Inflammatory macrophage (primary cell): ENCODE data around the gene SHFL.

ENCODE experiments used
- DNase-seq, 2 donors: peaks; one replicate each; pipeline ENCODE4 v3.0.0-alpha.2; 2020 to 2022

SHFL gene

GRCh38 chr19:10110076-10110971 is 24.2 kb downstream of the SHFL start:
- no peak for DNase-seq

- DNase-seq: no peak
These were observed 24.8 kb downstream of the SHFL start for GRCh38 chr19:10110972-10111317.

GRCh38 chr19:10111405-10111811 is 25.3 kb downstream of the SHFL start, which contains the start of gene P2RY11:
P2RY11 (plus strand) TSS chr19:10111693; CDS start chr19:10111722, 29 bp downstream.
- peak; percentile 89 to 94 for DNase-seq

DNA sequence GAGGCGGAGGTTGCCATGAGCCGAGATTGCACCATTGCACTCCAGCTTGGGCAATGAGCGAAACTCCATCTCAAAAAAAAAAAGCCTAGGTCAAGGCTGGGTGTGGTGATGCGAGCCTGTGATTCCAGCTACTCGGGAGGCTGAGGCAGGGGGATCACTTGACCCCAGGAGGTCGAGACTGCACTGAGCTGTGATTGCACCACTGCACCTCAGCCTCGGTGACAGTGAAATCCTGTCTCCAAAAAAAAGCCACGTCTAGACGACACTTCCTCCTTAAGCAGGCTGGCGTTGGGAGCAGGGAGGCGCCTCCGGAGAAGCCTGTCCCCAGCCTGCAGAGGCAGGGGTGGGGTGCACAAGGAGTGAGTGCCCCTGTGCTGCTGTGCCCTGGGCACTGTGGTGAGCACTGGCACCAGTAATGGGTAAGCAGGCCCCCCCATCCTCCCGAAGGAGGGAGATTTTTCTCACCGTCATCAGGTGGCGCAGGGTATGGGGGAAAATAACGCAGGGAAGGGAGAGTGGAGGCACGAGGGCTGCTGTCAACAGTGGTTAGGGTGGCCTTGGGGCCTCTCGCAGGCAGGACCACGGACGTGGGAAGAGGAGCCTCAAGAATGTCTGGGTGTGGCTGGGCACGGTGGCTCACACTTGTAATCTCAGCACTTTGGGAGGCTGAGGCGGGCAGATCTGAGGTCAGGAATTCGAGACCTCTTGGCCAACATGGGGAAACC is 26.1 kb downstream of the SHFL start:
- DNase-seq: peak; percentile 88 to 96

- DNase-seq: peak; percentile 26 to 42
These were observed 26.9 kb downstream of the SHFL start for GRCh38 chr19:10112895-10113591.

- no peak for DNase-seq
These were observed 27.5 kb downstream of the SHFL start for GRCh38 chr19:10113592-10113963.

DNA sequence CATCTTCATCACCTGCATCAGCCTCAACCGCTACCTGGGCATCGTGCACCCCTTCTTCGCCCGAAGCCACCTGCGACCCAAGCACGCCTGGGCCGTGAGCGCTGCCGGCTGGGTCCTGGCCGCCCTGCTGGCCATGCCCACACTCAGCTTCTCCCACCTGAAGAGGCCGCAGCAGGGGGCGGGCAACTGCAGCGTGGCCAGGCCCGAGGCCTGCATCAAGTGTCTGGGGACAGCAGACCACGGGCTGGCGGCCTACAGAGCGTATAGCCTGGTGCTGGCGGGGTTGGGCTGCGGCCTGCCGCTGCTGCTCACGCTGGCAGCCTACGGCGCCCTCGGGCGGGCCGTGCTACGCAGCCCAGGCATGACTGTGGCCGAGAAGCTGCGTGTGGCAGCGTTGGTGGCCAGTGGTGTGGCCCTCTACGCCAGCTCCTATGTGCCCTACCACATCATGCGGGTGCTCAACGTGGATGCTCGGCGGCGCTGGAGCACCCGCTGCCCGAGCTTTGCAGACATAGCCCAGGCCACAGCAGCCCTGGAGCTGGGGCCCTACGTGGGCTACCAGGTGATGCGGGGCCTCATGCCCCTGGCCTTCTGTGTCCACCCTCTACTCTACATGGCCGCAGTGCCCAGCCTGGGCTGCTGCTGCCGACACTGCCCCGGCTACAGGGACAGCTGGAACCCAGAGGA is 28.0 kb downstream of the SHFL start:
- no peak for DNase-seq

GRCh38 chr19:10114651-10115391 is 28.7 kb downstream of the SHFL start:
- DNase-seq: no peak

DNA sequence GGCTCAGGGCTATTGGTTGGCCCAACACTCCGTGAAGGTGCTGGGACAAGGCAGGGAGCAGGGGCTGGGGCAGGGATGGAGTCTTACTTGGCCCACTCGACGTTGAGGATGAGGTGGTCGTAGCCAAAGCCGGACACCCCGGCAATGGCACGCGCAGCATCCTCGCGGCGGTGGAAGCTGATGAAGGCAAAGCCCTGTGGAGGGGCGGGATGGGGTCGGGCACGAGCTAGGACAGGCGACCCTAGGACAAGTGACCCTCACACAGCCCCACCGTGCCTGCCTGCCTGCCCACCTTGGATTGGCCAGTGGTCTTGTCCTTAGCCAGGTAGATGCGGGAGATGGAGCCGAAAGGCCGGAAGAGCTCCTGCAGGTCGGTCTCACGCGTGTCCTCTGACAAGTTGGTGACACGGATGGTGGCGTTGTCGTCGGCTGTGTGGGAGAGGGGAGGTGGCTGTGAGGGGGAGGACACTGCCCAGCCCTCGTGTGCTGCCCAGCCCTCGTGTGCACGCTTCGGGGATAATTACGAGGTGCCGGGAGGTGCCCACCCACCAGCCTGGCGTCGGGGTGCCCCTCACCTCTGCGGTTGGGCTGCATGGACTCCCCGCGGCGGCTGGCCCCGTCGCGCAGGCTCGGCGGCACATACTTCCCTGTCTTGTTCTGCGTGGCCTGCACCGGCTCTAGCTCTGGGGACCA is 29.4 kb downstream of the SHFL start:
- DNase-seq: no peak

DNA sequence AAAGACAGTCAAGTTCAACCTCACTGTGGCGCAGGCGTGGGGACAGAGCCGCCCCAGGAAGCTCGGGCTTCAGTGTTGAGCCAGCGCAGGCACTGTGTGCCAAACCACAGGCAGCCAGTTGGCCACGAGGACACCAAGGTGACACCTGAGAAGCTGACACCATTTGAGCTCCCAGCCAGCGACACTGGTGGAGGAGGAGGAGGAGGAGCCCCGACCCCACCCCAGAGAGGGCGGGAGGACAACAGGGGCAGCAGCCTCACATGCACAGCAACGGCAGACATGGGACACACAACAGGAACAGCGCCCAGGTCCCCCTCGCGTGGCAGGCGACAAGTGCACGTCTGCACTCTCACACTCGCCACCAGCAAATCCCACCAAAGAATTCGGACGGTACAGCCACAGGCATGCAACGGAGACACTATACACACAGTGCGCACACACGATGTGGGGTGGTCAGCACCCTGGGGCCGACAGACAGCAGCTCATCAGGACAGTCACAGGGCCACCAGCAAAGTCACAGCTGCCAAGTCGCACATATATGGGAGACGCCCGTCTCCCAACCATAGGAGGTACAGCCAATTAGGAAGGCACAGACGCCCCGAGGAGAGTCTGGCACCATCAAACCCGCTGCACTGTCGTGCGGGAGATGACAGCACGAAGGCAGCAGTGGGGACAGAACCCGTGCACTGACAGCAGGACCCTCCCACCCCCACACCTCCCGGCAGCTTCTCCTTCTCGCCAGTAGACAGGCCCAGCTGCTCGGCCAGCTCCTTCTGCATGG is 30.2 kb downstream of the SHFL start:
- DNase-seq: no peak

- no peak for DNase-seq
These were observed 30.9 kb downstream of the SHFL start for GRCh38 chr19:10116866-10117616.

DNA sequence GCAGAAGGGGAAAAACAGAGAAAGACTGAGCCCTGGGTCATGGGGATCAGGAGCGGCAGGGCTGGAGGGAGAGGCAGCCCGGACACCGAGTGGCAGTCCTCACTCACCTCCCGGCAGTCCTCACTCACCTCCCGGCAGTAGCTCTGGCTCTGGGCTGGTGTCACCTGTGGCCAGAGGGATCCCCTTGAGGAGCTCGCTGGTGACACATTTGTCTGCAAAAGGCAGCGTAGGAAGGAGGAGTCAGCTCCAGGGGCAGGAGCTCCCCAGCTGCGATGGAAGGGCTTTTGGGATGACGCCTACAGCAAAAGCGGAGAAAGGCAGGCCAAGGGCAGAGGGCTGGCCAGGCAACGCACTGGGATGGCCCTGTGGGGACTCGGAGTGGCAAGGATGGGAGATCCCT is 32.8 kb downstream of the SHFL start:
- DNase-seq: no peak

- DNase-seq: no peak
These were observed 34.5 kb downstream of the SHFL start for GRCh38 chr19:10120538-10121189.

GRCh38 chr19:10122045-10122444 is 35.9 kb downstream of the SHFL start:
- no peak for DNase-seq

- DNase-seq: no peak
These were observed 38.3 kb downstream of the SHFL start for GRCh38 chr19:10124429-10124828.

- peak; percentile 83 to 95 for DNase-seq
These were observed 40.1 kb downstream of the SHFL start for GRCh38 chr19:10126213-10126639.

DNA sequence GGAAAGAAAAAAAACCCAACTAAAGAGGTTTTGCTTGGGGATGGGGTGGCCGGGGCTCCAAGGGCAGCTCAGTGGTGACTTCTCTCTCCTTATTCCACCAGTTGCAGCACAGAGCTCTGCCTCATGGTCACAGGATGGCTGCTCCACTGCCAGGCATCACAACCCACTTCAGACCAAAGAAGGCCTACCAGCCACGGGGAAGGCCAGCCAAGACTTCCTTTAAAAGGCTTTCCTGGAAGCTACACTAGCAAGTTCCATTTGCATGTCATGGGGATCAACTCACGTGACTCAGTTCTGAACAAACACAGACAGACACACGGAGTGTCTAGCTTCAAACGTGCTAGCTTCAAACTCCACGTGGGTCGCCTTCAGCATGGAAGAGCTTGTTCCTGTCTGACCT is 46.8 kb downstream of the SHFL start:
- peak; percentile 88 to 94 for DNase-seq

DNA sequence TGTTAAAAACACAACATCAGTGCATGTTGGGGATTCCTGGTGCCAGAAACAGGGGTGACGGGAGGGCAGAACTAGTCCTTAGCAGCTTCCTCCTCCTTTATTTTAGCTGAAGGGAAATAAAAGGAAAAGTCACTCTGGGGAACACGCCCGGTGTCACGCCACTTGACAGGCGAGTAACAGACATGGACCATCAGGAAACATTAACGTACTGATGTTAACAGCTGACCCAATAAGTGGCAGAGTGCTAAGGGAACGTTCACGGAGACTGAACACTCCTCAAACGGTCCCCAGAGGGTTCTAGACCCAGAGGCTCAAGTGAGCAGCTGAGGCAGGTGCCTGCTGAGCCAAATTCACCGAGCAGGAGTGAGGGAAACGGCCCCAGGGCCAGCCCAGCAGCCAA is 47.5 kb downstream of the SHFL start:
- no peak for DNase-seq

DNA sequence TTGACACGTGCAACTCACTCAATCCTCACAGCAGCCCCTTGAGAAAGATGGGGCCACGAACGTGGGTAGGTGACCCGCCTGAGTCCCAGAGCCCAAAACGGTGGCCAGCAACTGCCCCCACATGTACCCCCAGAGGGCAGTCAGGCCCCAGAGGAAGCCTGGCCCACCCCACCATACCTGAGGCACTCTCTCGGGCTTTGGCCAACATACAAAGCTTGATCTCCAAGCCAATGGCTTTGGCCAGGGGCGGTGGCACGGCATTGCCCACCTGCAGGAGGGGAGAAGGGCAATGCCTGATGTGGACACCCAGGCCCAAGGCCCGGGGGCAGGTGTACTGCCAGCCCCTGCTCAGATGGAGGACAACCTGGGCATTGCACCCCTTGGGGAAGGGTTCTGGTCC is 47.9 kb downstream of the SHFL start:
- DNase-seq: no peak
